Astrocyte (in vitro differentiated cells and primary cell): ENCODE measurements around the gene PDE6H. TPM values are rescaled to one million over a fixed set of nuclear protein-coding genes. Genes with fewer than 3 reads are reported as not detected.

Source experiments
- DNase-seq: peaks from one replicate; pipeline ENCODE4 v3.0.0-alpha.2; 2010; ENCODE audit warnings: low read depth
- FAIRE-seq: peaks from 2 replicates; lab custom pipeline; 2011; peaks lifted over from hg19 to GRCh38; lab: Jason Lieb, UNC
- H2AFZ ChIP-seq: 2 replicates; pipeline ENCODE4 v1.6.0; 2012; ENCODE audit warnings: low read depth, low read length, inconsistent platforms
- H3K27ac ChIP-seq: 2 replicates; pipeline ENCODE4 v1.5.1; 2011; ENCODE audit warnings: low read depth, low read length, inconsistent platforms
- H3K27me3 ChIP-seq: 2 replicates; pipeline ENCODE4 v1.6.0; 2011; ENCODE audit warnings: low read length, inconsistent platforms; ENCODE audit not compliant: insufficient read depth
- H3K36me3 ChIP-seq: 2 replicates; pipeline ENCODE4 v1.5.1; 2011; ENCODE audit warnings: low read length, inconsistent platforms; ENCODE audit not compliant: insufficient read depth
- H3K4me1 ChIP-seq: 2 replicates; pipeline ENCODE4 v1.5.1; 2011; ENCODE audit warnings: low read length, inconsistent platforms; ENCODE audit not compliant: insufficient read depth
- H3K4me2 ChIP-seq: 2 replicates; pipeline ENCODE4 v1.6.0; 2012; ENCODE audit warnings: low read length, inconsistent platforms
- H3K4me3 ChIP-seq: 2 replicates; pipeline ENCODE4 v1.5.1; 2011; ENCODE audit warnings: low read depth, mild to moderate bottlenecking, low read length, inconsistent platforms; ENCODE audit not compliant: insufficient read depth
- H3K79me2 ChIP-seq: 2 replicates; pipeline ENCODE4 v1.6.0; 2012; ENCODE audit warnings: mild to moderate bottlenecking, low read length, inconsistent platforms; ENCODE audit not compliant: insufficient read depth
- H3K9ac ChIP-seq: 2 replicates; pipeline ENCODE4 v1.6.0; 2012; ENCODE audit warnings: mild to moderate bottlenecking, low read length, inconsistent platforms
- H3K9me3 ChIP-seq: 2 replicates; pipeline ENCODE4 v1.5.1; 2012; ENCODE audit warnings: low read depth, mild to moderate bottlenecking, low read length, inconsistent platforms; ENCODE audit not compliant: insufficient read depth
- H4K20me1 ChIP-seq: 2 replicates; pipeline ENCODE4 v1.6.0; 2012; ENCODE audit warnings: low read length, inconsistent platforms; ENCODE audit not compliant: insufficient read depth
- H3K27ac Mint-ChIP-seq: one replicate; pipeline ENCODE4 v1.8.0; 2021; ENCODE audit warnings: mild to moderate bottlenecking, mixed read lengths; ENCODE audit not compliant: unreplicated experiment
- H3K27me3 Mint-ChIP-seq: one replicate; pipeline ENCODE4 v1.8.0; 2021; ENCODE audit warnings: low read depth, mixed read lengths; ENCODE audit not compliant: unreplicated experiment
- H3K36me3 Mint-ChIP-seq: one replicate; pipeline ENCODE4 v1.8.0; 2021; ENCODE audit warnings: low read depth, mixed read lengths; ENCODE audit not compliant: unreplicated experiment
- H3K4me1 Mint-ChIP-seq: one replicate; pipeline ENCODE4 v1.8.0; 2021; ENCODE audit warnings: low read depth, mixed read lengths; ENCODE audit not compliant: unreplicated experiment
- H3K4me3 Mint-ChIP-seq: one replicate; pipeline ENCODE4 v1.8.0; 2021; ENCODE audit warnings: mild to moderate bottlenecking, moderate library complexity, mixed read lengths; ENCODE audit not compliant: unreplicated experiment
- H3K9me3 Mint-ChIP-seq: one replicate; pipeline ENCODE4 v1.8.0; 2021; ENCODE audit warnings: mild to moderate bottlenecking, mixed read lengths; ENCODE audit not compliant: unreplicated experiment
- EZH2 ChIP-seq: IDR thresholded peaks from 2 replicates; pipeline ENCODE4 v1.6.1; 2012; ENCODE audit warnings: mild to moderate bottlenecking, low read length, inconsistent platforms; ENCODE audit not compliant: insufficient read depth
- total RNA-seq: library from RNA; stranded (reverse); gene quantifications from 2 replicates; pipeline ENCODE4 v1.2.1, GENCODE V29; 2021
- TF ChIP-seq, protein P1 (sequence below): IDR thresholded peaks from 2 replicates; pipeline ENCODE4 v1.5.1; 2011; ENCODE audit warnings: low read depth, mild to moderate bottlenecking, inconsistent platforms, low read length, moderate library complexity; ENCODE audit not compliant: insufficient read depth

Gene PDE6H
- total RNA-seq, 1 donor from 2014 or later, result not detected

- no peak overlapping the region for H3K9ac ChIP-seq
- H3K4me1 ChIP-seq, result peaks cover 8% of the 10 kb centered on the region
- Mint-ChIP-seq H3K9me3 (peaks cover 2% of the 10 kb centered on the region), H3K4me1 (peaks cover 16% of the 10 kb centered on the region), H3K27me3 (no peaks in the 10 kb centered on the region), H3K4me3 (no peak overlapping the region), H3K36me3 (no peaks in the 10 kb centered on the region), H3K27ac (no peak overlapping the region)
- H3K9me3 ChIP-seq, result no peaks in the 10 kb centered on the region
- FAIRE-seq (no peak), DNase-seq (no peak)
- no peaks in the 10 kb centered on the region for H3K27me3 ChIP-seq
- H3K79me2 ChIP-seq, result no peaks in the 10 kb centered on the region
- no peak overlapping the region for H3K4me3 ChIP-seq
- no peaks in the 10 kb centered on the region for H3K36me3 ChIP-seq
- no peak overlapping the region for H3K27ac ChIP-seq
- H4K20me1 ChIP-seq, result no peaks in the 10 kb centered on the region
- no peak overlapping the region for H2AFZ ChIP-seq
- no peak for TF ChIP-seq EZH2
- TF ChIP-seq, protein P1, sequence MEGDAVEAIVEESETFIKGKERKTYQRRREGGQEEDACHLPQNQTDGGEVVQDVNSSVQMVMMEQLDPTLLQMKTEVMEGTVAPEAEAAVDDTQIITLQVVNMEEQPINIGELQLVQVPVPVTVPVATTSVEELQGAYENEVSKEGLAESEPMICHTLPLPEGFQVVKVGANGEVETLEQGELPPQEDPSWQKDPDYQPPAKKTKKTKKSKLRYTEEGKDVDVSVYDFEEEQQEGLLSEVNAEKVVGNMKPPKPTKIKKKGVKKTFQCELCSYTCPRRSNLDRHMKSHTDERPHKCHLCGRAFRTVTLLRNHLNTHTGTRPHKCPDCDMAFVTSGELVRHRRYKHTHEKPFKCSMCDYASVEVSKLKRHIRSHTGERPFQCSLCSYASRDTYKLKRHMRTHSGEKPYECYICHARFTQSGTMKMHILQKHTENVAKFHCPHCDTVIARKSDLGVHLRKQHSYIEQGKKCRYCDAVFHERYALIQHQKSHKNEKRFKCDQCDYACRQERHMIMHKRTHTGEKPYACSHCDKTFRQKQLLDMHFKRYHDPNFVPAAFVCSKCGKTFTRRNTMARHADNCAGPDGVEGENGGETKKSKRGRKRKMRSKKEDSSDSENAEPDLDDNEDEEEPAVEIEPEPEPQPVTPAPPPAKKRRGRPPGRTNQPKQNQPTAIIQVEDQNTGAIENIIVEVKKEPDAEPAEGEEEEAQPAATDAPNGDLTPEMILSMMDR, result no peak
- no peak overlapping the region for H3K4me2 ChIP-seq
Observed at GRCh38 chr12:14964406-14964805, 8.4 kb upstream of the PDE6H start.

- Histone ChIP-seq H3K9ac (no peak overlapping the region), H3K36me3 (no peaks in the 10 kb centered on the region), H2AFZ (no peak overlapping the region), H3K4me3 (no peak overlapping the region), H3K79me2 (no peaks in the 10 kb centered on the region), H4K20me1 (no peaks in the 10 kb centered on the region), H3K4me2 (no peak overlapping the region), H3K27ac (no peak overlapping the region), H3K4me1 (peaks cover 8% of the 10 kb centered on the region), H3K9me3 (no peaks in the 10 kb centered on the region), H3K27me3 (no peaks in the 10 kb centered on the region)
- no peak overlapping the region for H3K27ac Mint-ChIP-seq
- H3K27me3 Mint-ChIP-seq, result no peaks in the 10 kb centered on the region
- DNase-seq (no peak), FAIRE-seq (no peak)
- TF ChIP-seq EZH2, result no peak
- TF ChIP-seq, protein P1, result no peak
- peaks cover 16% of the 10 kb centered on the region for H3K4me1 Mint-ChIP-seq
- H3K36me3 Mint-ChIP-seq, result no peaks in the 10 kb centered on the region
- no peak overlapping the region for H3K4me3 Mint-ChIP-seq
- H3K9me3 Mint-ChIP-seq, result peaks cover 3% of the 10 kb centered on the region
Observed at GRCh38 chr12:14965221-14965620, 7.6 kb upstream of the PDE6H start.

GRCh38 chr12:14968478-14968877 lies 4.4 kb upstream of the PDE6H start:
- no peaks in the 10 kb centered on the region for H3K27me3 ChIP-seq
- no peaks in the 10 kb centered on the region for H3K36me3 Mint-ChIP-seq
- no peaks in the 10 kb centered on the region for H3K79me2 ChIP-seq
- H3K27me3 Mint-ChIP-seq, result no peaks in the 10 kb centered on the region
- no peak overlapping the region for H3K27ac Mint-ChIP-seq
- H4K20me1 ChIP-seq, result no peaks in the 10 kb centered on the region
- H3K36me3 ChIP-seq, result no peaks in the 10 kb centered on the region
- H3K9me3 Mint-ChIP-seq, result peaks cover 3% of the 10 kb centered on the region
- H3K4me2 ChIP-seq, result no peak overlapping the region
- H3K4me3 ChIP-seq, result no peak overlapping the region
- H2AFZ ChIP-seq, result no peak overlapping the region
- FAIRE-seq (no peak), DNase-seq (no peak)
- TF ChIP-seq EZH2, result no peak
- TF ChIP-seq, protein P1, result no peak
- no peaks in the 10 kb centered on the region for H3K4me1 ChIP-seq
- no peak overlapping the region for H3K4me3 Mint-ChIP-seq
- no peak overlapping the region for H3K27ac ChIP-seq
- peaks cover 10% of the 10 kb centered on the region for H3K4me1 Mint-ChIP-seq
- H3K9ac ChIP-seq, result no peak overlapping the region
- H3K9me3 ChIP-seq, result no peaks in the 10 kb centered on the region
